GM18517 (cell line): ENCODE results near the gene TNIK.
"Not testable (repeated sequence)": the region's sequence is repeated elsewhere in the genome, so short reads cannot be mapped to it uniquely, and the experiment has no call there.

Experiments used
- ATAC-seq: cut with Tn5 transposase; IDR thresholded peaks from one replicate; pipeline ENCODE4 v1.9.1; 2021; ENCODE audit warnings: mild to moderate bottlenecking, moderate library complexity; ENCODE audit not compliant: unreplicated experiment

Gene TNIK

DNA sequence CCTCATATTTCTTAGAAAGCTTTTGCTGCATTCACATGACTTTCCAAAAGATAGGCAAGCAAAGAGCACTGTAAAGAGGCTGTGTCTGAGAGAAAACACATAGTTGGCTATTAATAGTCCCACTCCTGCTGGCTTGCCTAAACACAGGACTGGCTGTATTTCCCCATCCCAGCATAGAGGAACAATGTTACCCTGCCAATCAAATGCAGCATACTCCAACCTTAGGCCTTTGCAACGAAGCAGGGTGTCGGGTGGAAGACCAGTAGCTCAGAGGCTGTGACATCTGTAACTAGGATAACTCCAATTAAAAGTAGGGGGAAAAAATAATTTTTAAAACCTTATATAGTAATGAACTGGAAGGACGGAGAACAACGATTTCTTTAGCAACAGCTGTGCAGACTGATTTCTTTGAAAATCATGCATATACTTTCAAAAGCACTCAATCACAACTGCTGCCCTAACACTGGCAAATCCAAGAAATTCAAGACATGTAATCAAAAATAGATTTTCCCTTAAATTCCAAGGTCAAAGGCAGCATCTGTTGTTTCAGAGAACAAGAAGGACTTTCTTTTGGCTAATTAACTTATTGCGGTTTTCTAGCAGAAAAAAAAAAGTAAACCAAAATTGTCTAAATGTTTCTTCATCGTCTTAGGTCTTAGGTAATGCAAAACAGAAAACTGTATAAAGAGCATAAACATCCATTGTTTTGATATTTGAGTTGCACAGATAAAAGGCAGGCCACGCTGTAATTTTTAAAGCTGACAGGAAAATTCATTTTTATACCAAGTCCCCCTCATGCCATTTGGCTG, 139.3 kb downstream of the TNIK start:
- ATAC-seq = no peak

GRCh38 chr3:171317171-171317570, 143.0 kb downstream of the TNIK start:
- no peak for ATAC-seq

DNA sequence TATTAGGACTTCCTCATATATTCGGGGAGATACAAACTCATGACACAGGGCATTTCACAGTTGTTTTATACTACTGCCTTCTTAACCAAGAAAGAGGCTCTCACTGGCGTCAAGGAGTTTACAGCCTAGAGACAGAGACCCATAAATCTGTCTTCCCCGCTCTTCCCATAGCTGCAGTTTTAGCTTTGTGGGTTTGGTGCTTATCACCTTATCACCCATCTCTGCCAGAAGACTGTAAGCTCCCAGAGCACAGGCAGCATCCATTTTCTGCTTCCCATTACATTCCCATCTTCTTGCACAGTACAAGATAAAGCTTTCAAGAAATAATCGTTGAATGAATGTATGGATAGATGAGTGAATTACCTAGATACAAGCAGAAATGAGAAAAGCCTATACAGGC, 144.3 kb downstream of the TNIK start:
- ATAC-seq = no peak

GRCh38 chr3:171315101-171315500, 145.1 kb downstream of the TNIK start:
- no peak for ATAC-seq

DNA sequence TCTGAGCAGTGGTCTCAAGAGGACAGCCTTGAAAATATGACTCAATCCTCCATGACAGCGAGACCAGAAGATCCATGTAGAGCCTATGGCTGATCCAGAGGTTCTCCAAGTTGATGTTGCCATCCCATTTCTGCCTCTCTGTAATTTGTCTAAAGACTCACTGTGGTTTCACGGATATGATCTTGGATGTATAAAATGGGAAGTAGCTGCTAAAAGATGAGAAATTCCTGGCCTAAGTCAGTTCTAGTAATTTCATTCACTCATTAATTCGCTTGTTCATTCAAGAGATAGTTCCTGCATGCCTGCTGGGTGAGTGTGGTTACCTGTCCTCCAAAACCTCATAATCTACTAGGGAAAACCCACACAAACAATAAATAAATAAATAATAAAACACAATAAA, 145.9 kb downstream of the TNIK start:
- ATAC-seq = no peak

DNA sequence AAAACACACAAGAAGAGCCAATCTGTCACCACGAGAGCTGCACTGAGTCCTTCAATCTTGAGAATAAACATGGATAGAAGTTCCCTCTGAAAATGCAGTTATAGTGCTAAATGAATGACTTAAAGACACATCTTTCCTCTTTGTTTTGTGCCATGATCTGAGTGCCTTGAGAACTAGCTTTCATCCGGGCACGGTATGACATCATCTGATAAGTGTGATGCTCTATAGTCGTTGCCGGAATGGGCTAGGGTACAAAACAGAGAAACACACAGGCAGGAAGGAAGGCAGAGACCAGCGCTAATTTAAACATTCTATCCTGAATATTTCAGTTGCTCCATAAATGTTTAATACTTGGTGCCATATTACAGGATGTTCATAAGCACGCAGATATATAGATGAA, 146.5 kb downstream of the TNIK start:
- ATAC-seq = no peak

GRCh38 chr3:171312741-171313140, 147.5 kb downstream of the TNIK start:
- no peak for ATAC-seq

DNA sequence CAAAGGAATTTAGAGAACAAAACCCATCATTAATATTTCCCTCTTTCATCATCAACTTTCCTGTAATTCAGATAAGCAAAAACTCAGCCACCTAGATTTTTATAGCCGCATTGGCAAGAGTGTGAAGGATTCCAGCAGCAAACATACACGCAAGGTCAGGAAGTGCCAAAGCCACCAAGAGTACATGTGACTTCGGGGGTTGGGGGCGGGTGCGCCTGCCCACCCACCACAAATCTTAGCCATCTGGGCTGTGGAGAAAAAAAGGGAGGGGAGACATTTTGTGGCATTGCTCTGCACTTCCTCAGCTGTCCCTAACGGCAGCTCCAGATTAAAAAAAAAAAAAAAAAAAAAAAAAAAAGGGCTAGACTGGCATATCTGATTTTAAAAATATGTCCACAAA, 148.4 kb downstream of the TNIK start:
- ATAC-seq = no peak

GRCh38 chr3:171309906-171310359, 150.3 kb downstream of the TNIK start:
- peak; percentile 51 for ATAC-seq

DNA sequence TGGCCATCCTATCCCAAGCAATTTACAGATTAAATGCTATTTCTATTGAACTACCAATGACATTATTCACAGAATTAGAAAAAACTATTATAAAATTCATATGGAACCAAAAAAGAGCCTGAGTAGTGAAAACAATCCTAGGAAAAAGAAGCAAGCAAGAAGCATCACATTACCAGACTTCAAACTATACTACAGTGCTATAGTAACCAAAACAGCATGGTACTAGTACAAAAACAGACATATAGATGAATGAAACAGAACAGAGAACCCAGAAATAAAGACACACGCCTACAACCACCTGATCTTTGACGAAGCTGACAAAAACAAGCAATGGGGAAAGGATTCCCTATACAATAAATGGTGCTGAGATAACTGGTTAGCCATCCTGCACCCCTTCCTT, 152.2 kb downstream of the TNIK start:
- ATAC-seq = no peak

- ATAC-seq = no peak
These were observed 153.1 kb downstream of the TNIK start for GRCh38 chr3:171307046-171307585.

DNA sequence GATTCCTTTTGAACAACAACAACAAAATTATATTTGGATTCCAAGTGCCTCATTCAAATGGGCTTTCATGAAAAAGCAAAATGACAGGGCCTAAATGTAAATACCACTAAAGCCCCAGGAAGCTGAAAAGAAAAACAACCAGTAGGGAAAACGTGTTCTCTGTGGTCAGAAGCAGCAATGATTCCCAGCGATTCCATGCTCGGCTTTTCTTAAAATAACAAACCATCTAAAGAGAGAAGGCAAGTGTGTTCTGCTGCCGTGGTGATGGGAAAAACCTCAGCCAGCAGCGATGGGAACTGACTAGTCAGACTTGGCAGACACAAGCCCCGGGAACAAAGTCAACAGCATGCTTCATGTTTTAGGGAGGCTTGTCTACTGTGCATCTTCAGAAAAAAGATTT, 153.6 kb downstream of the TNIK start:
- no peak for ATAC-seq

DNA sequence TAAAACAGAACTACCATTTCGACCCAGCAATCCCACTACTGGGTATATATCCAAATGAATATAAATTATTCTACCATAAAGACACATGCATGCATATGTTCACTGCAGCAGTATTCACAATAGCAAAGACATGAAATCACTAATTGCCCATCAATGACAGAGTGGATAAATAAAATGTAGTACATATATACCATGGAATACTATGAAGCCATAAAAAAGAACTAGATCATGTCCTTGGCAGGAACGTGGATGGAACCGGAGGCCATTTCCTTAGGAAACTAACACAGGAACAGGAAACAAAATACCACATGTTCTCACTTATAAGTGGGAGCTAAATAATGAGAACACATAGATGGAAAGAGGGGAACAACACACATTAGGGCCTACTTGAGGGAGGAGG, 154.4 kb downstream of the TNIK start:
- ATAC-seq = not testable (repeated sequence)

DNA sequence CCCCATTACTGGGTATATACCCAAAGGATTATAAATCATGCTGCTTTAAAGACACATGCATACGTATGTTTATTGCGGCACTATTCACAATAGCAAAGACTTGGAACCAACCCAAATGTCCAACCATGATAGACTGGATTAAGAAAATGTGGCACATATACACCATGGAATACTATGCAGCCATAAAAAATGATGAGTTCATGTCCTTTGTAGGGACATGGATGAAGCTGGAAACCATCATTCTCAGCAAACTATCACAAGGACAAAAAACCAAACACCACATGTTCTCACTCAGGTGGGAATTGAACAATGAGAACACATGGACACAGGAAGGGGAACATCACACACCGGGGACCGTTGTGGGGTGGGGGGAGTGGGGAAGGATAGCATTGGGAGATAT, 155.7 kb downstream of the TNIK start:
- not testable (repeated sequence) for ATAC-seq

DNA sequence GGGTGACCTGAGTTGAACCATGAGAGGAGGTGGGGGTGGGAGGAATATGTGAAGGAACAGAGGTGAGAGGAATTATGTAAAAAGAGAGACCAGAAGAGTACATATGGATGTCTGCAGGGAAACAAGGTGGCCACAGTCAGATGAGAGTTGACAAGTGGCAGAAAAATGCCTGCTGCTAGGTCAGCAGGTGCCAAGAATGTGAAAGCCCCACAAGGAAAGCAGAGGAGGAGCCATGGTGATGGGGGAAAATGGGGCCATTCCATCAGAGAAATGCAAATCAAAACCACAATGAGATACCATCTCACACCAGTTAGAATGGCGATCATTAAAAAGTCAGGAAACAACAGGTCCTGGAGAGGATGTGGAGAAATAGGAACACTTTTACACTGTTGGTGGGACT, 156.2 kb downstream of the TNIK start:
- ATAC-seq = not testable (repeated sequence)

DNA sequence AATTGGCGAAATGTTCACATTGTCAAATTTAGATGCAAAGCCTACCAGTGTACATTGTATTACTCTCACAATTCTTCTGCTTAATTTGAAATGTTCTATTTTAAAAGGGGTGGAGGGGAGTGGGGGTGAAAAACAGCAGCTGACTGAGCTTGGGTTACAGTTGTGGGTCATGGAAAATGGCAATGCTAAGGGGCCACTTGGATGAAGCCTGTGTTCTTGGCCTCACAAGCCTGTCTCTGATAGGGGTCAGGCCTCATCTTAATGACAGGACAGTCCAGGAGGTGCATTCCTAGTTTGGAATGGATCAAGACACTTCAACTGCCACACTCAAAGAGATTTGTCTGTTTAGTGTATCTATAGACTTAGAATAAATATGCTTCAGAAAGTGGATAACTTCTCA, 158.2 kb downstream of the TNIK start:
- ATAC-seq = no peak

DNA sequence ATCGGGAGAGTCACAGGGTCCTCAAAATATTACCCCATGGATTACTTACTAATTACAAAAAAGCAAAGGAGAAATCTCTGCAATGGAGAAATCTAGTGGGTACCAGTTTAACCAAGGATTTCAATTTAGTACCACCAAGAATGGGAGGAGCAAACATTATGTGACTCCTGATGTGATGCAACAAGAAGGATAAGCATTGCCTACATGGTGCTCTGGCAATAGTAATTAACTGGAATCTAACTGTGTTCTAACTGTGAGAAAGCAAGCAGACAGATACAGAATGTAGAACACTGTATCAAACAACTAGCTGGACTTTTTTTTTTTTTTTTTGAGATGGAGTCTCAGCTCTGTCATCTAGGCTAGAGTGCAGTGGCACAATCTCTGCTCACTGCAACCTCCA, 159.2 kb downstream of the TNIK start:
- no peak for ATAC-seq

DNA sequence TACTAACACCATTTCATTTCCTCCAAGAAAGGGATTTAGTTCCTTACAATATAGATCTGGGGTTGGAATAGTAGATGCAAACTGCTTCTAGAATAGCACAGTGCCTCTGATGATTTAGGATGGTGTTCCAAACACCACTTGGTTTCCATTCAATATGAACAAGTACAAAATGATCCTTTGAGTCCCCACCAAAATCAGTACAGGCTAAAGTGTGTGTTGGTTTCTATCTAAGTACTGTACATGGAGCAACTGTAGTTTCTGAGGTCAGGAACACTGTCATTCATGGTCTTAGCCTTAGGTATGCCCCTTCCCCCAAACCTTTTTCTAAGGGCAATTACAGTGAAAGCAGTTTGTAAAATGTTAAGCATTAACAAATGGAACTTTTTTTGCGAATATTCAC, 162.3 kb downstream of the TNIK start:
- no peak for ATAC-seq

DNA sequence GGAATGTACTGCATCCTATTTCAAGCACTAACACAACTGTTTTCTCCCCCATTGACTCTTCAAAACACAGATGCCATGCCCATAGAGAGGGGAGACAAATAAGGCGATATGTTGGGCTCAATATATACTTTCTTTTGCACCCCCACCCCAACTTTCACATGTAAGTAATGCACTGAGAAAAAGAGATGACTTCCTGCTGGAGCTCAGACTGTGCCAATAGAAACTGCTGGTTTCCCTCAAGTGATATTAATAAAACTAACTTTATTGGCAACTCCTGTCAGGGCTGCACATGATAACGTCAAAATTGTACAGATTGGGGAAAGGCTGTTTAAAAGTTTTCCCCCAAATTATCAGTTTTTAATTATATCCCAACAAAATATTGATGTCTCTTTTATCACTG, 163.0 kb downstream of the TNIK start:
- ATAC-seq = no peak

DNA sequence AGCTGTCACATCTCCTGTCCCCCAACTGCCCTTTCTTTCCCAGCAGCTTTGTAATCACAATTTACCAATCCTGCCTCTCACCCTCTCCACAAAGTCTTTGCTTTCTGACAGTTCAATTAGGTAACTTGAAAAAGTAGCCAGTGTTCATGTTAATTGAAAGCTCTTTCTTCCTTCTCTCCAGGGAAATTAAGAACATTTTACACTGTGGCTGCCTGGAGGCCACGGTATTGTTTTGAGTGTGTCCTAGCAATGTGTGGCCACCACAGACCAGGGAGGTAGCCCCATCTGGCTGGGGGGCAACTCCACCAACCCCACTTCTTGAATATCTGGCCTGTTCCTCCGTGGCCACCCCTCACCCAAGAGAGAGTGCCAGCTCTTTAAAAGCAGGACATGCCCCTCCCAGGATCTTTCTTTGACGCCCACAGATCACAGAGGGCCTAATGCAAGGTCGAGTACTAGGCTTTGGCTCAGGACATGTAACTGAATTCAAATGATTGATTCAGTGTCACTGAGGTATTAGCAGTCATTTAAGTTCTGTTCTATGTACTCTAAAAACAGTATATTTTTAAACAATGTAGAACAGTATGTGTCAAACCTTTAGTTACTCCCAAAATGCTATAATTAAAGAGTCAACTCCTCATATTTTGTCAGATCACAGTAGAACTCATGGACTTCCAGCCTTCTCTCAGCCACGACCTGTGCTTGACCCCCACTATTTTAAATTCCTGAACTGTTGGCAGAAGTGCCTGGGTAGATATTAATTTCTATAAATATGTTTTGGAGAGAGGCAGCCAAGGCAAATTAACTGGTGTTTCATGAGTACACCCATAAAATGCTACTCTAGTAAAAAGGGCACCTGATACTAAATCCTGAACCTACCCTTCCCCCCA, 164.5 kb downstream of the TNIK start:
- ATAC-seq = no peak

- peak; percentile 56 for ATAC-seq
These were observed 166.9 kb downstream of the TNIK start for GRCh38 chr3:171293142-171293782.
